Activated CD4-positive, alpha-beta T cell treated with anti-CD3 and anti-CD28 coated beads, Interleukin-2, amount 10 ng/mL, durations not matched to agents 24 days and 14 days (primary cell): ENCODE measurements around the gene ATF6B. TPM values are rescaled to one million over a fixed set of nuclear protein-coding genes. Genes with fewer than 3 reads are reported as not detected.

Experiments
- DNase-seq: peaks from one replicate; pipeline ENCODE4 v3.0.0; 2022
- H3K27ac Mint-ChIP-seq: one replicate; pipeline ENCODE4 v1.8.0; 2022; ENCODE audit warnings: mild to moderate bottlenecking, mixed read lengths
- H3K27me3 Mint-ChIP-seq: one replicate; pipeline ENCODE4 v1.8.0; 2022; ENCODE audit warnings: mixed read lengths
- H3K36me3 Mint-ChIP-seq: one replicate; pipeline ENCODE4 v1.8.0; 2022; ENCODE audit warnings: low read depth, mild to moderate bottlenecking, mixed read lengths
- H3K4me1 Mint-ChIP-seq: one replicate; pipeline ENCODE4 v1.8.0; 2021; ENCODE audit warnings: mixed read lengths
- H3K4me3 Mint-ChIP-seq: one replicate; pipeline ENCODE4 v1.8.0; 2022; ENCODE audit warnings: mild to moderate bottlenecking, moderate library complexity, mixed read lengths
- H3K9me3 Mint-ChIP-seq: one replicate; pipeline ENCODE4 v1.8.0; 2021; ENCODE audit warnings: mixed read lengths
- intact Hi-C: fragments of 100-400 bp; cut with micrococcal nuclease; formaldehyde crosslinking; loops from one replicate; pipeline ENCODE4 v1.15.1; 2023
- total RNA-seq: library from RNA; stranded (reverse); gene quantifications from 2 replicates; pipeline ENCODE4 v1.2.3, GENCODE V29; 2022

The ATF6B gene
- 72.9 and 81.0 TPM in 2 replicates for total RNA-seq

DNA sequence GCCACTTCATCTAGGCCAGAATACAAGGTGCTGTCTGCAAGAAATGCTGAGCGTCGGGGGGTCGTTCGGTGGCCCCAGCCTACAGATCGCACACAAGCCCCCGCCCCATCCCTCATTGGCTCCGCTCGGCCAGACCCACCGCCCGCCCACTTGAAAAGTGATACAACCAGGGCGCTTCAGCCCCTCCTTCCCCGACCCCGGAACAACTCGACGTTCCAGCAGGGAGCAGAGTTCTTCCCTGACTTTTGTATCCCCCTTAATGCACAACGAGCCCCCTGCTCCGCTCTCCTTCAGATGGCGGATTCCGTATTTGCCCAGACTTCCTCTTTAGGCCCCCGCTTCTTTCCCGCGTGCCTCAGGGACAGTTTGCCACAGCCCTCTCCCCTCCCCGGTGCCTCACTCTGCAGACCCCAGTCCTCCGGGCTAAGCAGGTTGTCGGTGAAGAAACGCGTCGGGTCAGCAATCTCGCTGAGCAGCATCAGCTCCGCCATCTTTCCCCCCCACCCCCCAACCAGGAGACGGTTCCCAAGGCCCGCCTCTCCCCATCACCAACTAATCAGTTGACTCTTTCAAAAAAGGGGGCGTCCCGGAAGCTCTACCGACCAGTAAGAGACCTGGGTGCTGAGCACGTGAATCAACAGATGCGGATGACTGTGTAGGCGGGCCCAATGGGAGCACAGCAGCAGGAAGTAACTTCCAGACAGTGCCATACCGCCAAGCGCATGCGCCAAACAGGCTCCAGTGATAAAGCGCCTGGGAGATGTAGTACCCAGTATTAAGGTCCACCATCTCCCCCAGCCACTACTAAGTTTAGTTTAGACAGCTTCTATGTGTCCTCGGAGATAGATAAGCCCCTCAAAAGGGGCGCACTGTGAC, at the start of gene ATF6B:
Gene ATF6B, minus strand, starts transcription at position 530 of the 876 bp plus-strand sequence. Its CDS starts 39 bp downstream, at position 491.
- peak within 1 kb of the TSS; percentile 100 for H3K4me3 Mint-ChIP-seq
- peak; percentile 98 for DNase-seq
- intact Hi-C loops: loop anchor here (1.0 to 5.0 kb wide), 6 partner anchors 9 to 714 kb away; partner anchors contain the start of genes PBX2, PPT2, PSMB8 and RNF5
- H3K4me1 Mint-ChIP-seq: peaks cover 39% of the 10 kb centered on the region
- H3K27me3 Mint-ChIP-seq: peaks cover 2% of the 10 kb centered on the region
- H3K9me3 Mint-ChIP-seq: no peaks in the 10 kb centered on the region
- peak within 1 kb of the TSS; percentile 96 for H3K27ac Mint-ChIP-seq
- peaks cover 25% of the 10 kb centered on the region for H3K36me3 Mint-ChIP-seq

DNA sequence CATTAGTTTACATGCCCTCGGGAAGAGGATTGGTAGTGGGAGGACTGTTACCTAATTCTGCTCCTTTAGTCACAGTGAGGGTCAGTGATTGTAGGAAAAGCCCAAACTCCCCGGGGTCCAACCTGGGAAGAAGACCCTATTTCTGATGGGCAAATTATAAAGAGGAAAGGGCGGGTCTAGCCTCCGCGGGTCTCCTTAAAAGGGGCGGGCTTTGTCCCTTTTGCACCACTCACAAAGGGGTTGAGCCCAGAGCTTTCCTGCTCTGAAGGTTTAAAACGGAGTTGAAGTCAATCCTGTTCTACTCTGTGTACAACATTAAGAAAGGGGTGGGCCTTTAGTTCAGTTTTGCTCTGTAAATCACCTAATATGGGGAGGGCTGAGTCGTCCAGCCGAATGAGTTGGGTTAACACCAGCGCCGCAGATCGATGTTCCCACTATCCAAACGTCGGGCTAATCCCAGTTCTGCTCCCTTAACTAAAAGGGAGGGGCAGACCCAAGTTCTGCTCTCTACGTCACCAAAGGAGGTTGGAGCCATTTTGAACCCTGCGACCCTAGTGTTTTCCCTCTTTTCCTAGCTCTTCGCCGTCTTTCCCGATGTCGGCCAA, 49.2 kb upstream of the ATF6B start:
- peaks cover 29% of the 10 kb centered on the region for H3K36me3 Mint-ChIP-seq
- peak; percentile 86 for DNase-seq
- peak overlapping the region; percentile 86 for H3K4me3 Mint-ChIP-seq
- intact Hi-C loops: loop anchor here (5.0 to 10.0 kb wide), 5 partner anchors 220 to 1238 kb away; partner anchors contain the start of genes BRD2, CUTA, HSD17B8 and NELFE
- no peaks in the 10 kb centered on the region for H3K9me3 Mint-ChIP-seq
- H3K4me1 Mint-ChIP-seq: peaks cover 59% of the 10 kb centered on the region
- peak overlapping the region; percentile 95 for H3K27ac Mint-ChIP-seq
- H3K27me3 Mint-ChIP-seq: no peaks in the 10 kb centered on the region

DNA sequence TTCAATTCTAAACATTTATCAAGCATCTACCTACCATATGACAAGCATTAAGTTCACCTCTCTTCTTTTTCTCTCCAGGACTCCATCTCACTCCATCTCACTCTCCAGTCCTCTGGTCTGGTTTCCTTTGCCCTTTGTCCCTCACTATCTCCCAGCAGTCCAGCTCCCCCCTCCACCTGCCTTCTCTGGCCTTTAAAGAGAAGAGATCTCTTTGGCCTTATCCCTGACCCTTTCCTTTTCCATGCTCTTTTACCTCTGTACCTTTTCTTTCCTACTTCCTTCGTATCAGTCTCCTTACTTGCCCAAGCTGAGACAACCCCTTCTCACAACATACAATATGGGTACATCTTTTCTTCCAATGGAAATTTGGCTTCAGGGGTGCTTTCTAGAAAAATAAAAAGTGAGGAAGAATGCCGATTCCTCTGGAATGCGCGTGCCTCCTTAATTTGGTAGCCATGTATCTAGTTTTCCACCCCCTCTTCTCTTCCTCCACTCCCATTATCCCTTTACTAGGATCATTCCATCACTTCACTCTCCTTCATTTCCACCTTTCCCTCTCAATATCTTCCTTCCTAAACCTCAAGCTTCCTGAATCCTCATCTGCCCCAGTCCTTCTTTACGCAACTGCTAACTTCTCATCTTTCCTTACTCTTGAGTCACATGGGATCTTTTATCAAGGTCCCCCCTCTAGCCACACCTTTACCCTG, 48.6 kb upstream of the ATF6B start:
- no peak for DNase-seq
- Mint-ChIP-seq H3K27me3 (no peaks in the 10 kb centered on the region), H3K4me3 (peak overlapping the region; percentile 86), H3K9me3 (no peaks in the 10 kb centered on the region), H3K27ac (peak overlapping the region; percentile 95), H3K4me1 (peaks cover 59% of the 10 kb centered on the region), H3K36me3 (peaks cover 25% of the 10 kb centered on the region)
- intact Hi-C loops: loop anchor here (1.0 to 10.0 kb wide), 7 partner anchors 22 to 1238 kb away; partner anchors contain the start of genes BRD2, CUTA, DXO and HSD17B8

DNA sequence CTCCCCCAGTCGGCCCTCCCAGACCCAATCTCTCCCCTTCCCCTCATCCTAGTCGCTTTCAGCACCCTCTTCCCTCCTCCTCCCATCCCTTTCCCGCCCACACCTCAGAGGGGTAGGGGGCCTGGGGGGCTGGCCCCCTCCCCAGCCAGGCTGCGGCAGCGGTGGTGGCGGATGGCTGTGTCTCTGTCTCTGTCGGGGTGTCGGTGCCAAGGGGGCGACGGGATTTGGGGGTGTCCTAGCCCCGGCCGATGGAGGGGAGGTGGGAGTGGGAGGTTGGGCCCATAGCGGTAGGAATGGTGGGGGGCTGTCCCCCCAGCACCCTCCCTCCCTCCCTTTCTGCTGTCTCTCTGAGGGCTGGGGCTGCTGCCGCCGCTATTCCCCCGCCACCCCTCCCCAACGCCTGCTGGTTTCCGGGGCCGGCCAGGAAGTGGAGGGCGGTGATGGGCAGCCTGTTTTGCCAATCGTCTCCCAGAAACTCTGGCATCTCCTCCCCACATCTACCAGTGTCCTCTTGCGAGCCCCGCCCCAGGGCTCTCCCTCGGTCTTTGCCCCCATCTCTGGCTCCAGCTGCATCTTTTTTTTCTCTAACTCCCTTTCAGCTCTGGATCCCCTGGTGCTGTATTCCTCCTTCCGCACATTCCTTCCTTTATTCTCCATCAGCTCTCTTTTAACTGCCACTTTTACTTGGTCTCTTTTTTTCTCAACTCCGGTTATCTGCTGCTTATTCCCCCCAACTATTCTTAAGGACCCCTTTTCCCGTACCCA, 47.8 kb upstream of the ATF6B start, which contains the start of gene AGPAT1:
Gene AGPAT1, minus strand, starts transcription at position 374 of the 765 bp plus-strand sequence. CDS start 4,588 bp downstream, outside the sequence.
- H3K4me1 Mint-ChIP-seq: peaks cover 58% of the 10 kb centered on the region
- peaks cover 20% of the 10 kb centered on the region for H3K36me3 Mint-ChIP-seq
- DNase-seq: peak; percentile 99
- intact Hi-C loops: loop anchor here (1.0 to 10.0 kb wide), 7 partner anchors 22 to 1239 kb away; partner anchors contain the start of genes BRD2, CUTA, DXO and HSD17B8
- H3K27me3 Mint-ChIP-seq: no peaks in the 10 kb centered on the region
- H3K4me3 Mint-ChIP-seq: peak within 1 kb of the TSS; percentile 86
- no peaks in the 10 kb centered on the region for H3K9me3 Mint-ChIP-seq
- H3K27ac Mint-ChIP-seq: peak within 1 kb of the TSS; percentile 95

DNA sequence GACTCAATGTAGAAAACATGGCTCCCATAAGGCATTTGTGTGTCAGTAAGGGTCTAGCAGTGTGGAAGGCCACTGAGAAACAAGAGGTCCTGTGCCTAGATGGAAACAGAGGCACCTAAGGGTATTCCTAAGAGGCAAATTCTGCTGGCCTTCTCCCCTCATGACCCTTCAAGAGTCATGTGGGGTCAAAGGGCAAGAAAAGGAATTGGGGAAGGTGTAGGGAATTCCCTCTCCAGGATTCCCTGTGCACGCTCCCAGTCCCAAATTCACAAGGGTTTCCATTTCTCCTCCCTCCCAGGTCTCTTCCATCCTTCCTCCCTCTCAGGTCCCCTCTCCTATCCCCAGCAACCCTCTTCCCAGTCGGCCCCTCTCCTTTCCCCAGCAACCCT, 47.3 kb upstream of the ATF6B start:
- H3K4me1 Mint-ChIP-seq: peaks cover 55% of the 10 kb centered on the region
- peak overlapping the region; percentile 86 for H3K4me3 Mint-ChIP-seq
- H3K9me3 Mint-ChIP-seq: no peaks in the 10 kb centered on the region
- no peak for DNase-seq
- peak overlapping the region; percentile 95 for H3K27ac Mint-ChIP-seq
- peaks cover 19% of the 10 kb centered on the region for H3K36me3 Mint-ChIP-seq
- no peaks in the 10 kb centered on the region for H3K27me3 Mint-ChIP-seq
- intact Hi-C loops: loop anchor here (5.0 to 10.0 kb wide), 5 partner anchors 218 to 1239 kb away; partner anchors contain the start of genes BRD2, CUTA, HSD17B8 and NELFE

DNA sequence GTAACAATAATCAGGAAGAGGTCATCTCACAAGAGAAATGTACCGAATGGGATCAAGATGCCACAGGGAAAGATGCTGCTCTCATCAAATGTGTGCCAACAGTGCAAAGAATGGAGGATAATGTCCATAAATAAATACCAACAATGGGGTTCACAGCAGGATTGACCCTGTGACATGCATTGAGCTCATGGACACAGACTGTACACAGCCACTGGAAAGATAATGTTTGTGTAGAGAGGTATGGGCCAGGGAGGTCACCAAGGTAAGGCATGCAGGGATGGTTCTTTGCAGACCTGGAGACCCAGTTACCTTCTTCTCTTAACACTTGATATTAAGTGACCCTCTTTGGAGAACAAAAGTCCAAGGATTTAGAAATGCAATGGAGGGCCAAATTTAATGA, 46.4 kb upstream of the ATF6B start:
- no peak for DNase-seq
- H3K27me3 Mint-ChIP-seq: no peaks in the 10 kb centered on the region
- no peak overlapping the region for H3K27ac Mint-ChIP-seq
- H3K9me3 Mint-ChIP-seq: no peaks in the 10 kb centered on the region
- intact Hi-C loops: loop anchor here (10.0 kb wide), 2 partner anchors 1030 to 1240 kb away; partner anchors contain the start of genes CUTA, HSD17B8, PHF1 and RING1
- peaks cover 24% of the 10 kb centered on the region for H3K36me3 Mint-ChIP-seq
- H3K4me3 Mint-ChIP-seq: peak overlapping the region; percentile 86
- H3K4me1 Mint-ChIP-seq: peaks cover 53% of the 10 kb centered on the region

DNA sequence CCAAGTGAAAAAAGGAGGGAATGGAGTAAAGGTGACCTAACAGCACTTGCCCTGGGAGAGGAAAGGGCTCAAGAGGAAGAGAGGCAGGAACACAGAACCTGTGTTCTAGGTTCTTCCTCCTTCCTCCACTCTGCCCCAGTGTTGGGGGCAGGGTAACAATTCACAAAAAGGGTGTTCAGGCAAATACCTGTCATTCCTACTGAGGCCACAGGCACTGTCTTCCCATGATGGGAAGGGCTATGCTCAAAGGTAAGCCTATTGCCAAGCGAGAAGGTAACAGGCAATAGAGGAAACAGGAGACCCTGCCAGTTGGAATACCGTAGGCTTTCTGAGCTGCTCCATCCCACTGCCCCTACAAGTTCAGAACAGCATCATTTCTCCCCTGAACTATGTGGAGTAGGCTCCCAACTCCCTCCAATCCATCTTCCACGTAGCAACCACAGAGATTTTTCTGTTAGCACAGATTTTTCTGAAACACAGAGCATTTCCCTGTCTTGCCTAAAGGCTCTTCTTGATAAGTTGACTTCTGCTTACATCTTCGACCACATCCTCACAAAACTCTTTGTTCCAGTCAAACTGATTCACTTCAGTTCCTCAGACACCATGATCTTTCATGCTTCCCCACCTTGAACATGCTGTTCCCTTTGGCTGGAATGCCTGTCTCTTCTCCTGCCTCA, 45.1 kb upstream of the ATF6B start:
- no peaks in the 10 kb centered on the region for H3K9me3 Mint-ChIP-seq
- peaks cover 46% of the 10 kb centered on the region for H3K4me1 Mint-ChIP-seq
- H3K36me3 Mint-ChIP-seq: peaks cover 19% of the 10 kb centered on the region
- H3K4me3 Mint-ChIP-seq: no peak overlapping the region
- no peaks in the 10 kb centered on the region for H3K27me3 Mint-ChIP-seq
- DNase-seq: no peak
- H3K27ac Mint-ChIP-seq: no peak overlapping the region
- intact Hi-C loops: loop anchor here (10.0 kb wide), 2 partner anchors 1032 to 1242 kb away; partner anchors contain the start of genes CUTA, HSD17B8, PHF1 and RING1

DNA sequence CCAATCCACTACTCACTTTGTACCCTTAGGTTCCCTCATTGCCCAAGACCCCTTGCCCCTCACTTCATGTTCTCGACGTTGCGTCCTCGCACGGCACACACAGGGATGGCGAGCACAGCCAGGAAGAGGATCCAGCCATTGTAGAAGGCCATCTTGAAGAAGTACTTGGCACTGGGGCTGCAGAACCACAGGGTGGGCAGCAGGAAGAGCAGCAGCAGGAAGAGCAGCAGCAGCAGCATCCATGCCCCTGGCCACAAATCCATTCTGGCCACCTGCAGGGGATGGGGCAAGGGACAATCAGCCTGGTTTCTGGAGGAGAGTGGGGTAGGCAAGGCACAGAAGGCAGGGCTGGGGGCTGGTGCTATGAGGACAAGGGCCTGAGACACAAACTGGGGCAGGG, 43.2 kb upstream of the ATF6B start:
- H3K27me3 Mint-ChIP-seq: no peaks in the 10 kb centered on the region
- H3K27ac Mint-ChIP-seq: no peak overlapping the region
- H3K4me3 Mint-ChIP-seq: no peak overlapping the region
- H3K4me1 Mint-ChIP-seq: peaks cover 31% of the 10 kb centered on the region
- DNase-seq: no peak
- H3K9me3 Mint-ChIP-seq: no peaks in the 10 kb centered on the region
- intact Hi-C loops: loop anchor here (10.0 kb wide), 2 partner anchors 1034 to 1244 kb away; partner anchors contain the start of genes CUTA, HSD17B8, PHF1 and RING1
- peaks cover 24% of the 10 kb centered on the region for H3K36me3 Mint-ChIP-seq

DNA sequence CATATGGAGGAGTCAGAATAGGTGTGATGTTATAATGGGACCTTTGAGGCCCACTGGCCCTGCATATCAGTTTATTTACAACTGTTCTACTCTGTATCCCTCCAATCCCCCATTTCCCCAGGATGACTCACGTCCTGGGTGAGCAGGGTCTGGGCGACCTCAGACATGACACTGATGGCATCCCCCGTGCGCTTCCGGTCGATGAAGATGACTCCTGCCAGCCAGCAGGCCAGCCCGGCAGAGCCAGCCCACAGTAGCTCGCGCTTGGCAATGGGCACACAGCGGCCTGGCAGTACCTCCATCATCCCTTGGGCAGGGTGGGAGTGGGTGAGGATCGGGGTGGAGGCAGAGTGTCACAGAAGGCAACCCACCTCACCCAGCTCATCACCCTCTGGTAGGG, 42.2 kb upstream of the ATF6B start:
- DNase-seq: no peak
- Mint-ChIP-seq H3K36me3 (peaks cover 24% of the 10 kb centered on the region), H3K27ac (no peak overlapping the region), H3K4me1 (peaks cover 25% of the 10 kb centered on the region), H3K9me3 (no peaks in the 10 kb centered on the region), H3K27me3 (no peaks in the 10 kb centered on the region), H3K4me3 (no peak overlapping the region)
- intact Hi-C loops: loop anchor here (10.0 kb wide), 2 partner anchors 1035 to 1245 kb away; partner anchors contain the start of genes CUTA, HSD17B8, PHF1 and RING1

DNA sequence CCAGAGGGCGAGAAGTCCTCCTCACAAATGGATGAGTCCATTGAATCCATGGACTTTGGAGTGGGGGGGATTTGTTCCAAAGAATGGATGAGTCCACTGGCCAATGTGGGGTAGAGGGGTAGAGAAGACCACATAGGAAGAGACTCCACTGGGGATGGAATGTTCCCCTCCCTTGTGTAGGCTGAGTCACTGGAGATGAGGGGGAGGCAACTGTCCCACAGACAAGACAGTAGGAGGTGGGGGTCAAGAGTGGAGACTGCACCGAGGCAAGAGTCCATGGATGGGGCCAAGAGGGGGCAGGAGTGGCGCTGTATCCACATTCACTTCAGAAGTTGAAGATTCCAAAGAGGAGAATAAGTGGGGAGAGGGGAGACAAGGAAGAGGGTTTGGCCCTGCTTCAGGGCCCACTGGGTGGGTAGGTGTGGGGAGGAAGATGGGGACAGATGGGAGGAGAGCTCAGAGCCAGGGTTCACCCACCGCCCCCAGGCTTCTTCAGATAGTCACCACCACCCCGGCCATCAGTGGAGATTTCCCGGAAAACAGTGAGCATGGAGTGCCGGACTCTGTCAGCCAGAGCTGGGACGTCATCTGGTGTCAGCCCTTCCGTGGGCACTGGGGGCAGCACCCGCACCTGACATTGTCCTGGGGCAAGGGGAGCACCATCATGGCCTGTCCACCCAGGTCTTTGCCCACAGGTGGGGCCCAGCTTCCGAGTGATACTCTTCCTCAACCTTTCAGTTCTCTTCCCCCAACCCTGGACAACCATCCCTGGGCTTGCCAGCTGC, 41.0 kb upstream of the ATF6B start:
- intact Hi-C loops: no loop called here
- Mint-ChIP-seq H3K36me3 (peaks cover 26% of the 10 kb centered on the region), H3K27ac (peak overlapping the region; percentile 42), H3K9me3 (no peaks in the 10 kb centered on the region), H3K27me3 (no peaks in the 10 kb centered on the region), H3K4me3 (no peak overlapping the region), H3K4me1 (peaks cover 19% of the 10 kb centered on the region)
- no peak for DNase-seq

DNA sequence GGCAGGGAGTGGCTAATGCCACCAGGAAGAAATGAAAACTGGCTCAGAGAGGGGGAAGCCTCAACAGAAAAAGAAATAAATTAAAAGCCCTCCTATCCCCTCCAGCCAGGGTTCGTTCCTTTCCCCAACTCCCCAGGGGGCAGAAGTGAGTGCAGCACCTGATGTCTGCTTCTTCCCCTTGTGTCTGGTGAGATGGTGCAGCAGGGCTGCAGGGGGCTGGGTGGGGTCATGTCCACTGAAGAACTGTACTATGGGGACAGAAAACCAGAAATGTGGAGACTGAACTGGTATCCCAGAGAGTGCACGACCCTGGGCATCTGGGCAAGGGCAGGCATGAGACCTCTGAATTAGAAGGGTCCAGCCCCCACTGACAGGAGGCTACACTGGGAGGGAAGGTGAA, 40.3 kb upstream of the ATF6B start:
- Mint-ChIP-seq H3K4me3 (no peak overlapping the region), H3K27me3 (no peaks in the 10 kb centered on the region), H3K36me3 (peaks cover 26% of the 10 kb centered on the region), H3K9me3 (no peaks in the 10 kb centered on the region), H3K27ac (no peak overlapping the region), H3K4me1 (peaks cover 13% of the 10 kb centered on the region)
- intact Hi-C loops: no loop called here
- DNase-seq: no peak
